ENCODE measurements around the gene RAB40B.

- TF ChIP-seq CTCF (optimal IDR thresholded peaks at IDR 0.05 in 1 of 3, IDR thresholded peaks at IDR 0.05 in 1 of 3, conservative IDR thresholded peaks at IDR 0.05 in 1 of 3; ENCODE audit: extremely low read depth in 1 of 3, insufficient read depth in 2 of 3, low read length in 3 of 3) (no peak), EZH2 (IDR thresholded peaks at IDR 0.05; ENCODE audit: low read length) (no peak)
These were observed 32.6 kb downstream of the RAB40B start for GRCh38 chr17:82665891-82666290.
